Left forelimb (tissue), 1 donor: ENCODE data around the gene TTC38.

ENCODE experiments used
- DNase-seq: peaks from one replicate; pipeline ENCODE4 v3.0.0-alpha.2; 2018; ENCODE audit warnings: low spot score

The TTC38 gene

DNA sequence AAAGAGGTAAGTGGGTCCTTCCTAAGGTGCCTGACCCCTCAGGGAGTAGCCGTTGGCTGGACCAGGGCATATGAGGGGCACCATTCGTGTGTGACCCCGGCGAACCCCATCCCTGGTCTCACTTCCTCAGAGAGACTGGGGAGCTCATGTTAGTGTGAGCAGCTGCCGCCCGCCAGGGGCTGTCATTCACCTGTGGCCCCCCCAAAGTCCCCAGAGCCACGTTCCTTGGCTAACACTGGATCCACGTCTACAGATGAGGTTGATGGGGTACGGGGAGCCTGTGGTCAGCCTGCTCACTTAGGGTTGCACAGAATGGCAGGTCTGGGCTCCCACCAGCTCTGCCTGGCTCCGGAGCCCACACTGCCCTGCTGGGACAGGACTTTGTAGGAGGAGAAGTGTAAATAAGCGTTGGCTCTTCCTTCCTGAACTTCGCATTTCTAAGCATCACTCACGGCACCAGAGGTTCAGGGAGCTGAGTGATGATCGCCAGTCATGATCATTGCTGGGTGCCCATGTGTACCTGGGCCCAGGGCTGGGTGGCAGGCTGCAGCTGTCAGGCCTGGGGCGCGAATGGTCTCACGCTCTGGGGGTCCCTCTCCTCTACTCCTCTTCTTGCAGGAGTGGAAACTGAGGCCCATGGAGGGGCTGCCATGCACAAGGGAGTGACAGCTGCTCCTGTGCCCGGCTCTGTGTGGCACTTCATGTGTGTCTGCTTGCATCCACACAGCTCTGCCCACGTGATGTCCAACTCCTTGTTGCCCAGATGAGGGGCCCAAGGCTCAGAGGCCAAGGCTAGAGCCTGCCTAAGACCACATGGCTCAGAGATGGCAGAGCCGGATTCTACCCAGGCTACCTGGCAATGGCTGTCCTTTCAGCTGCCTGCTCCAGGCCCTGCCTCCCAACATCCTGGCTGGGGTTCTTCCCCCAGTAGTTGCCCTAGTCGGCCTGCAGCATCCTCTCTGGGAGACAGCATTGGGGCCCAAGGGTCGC lies 11.1 kb downstream of the TTC38 start:
- DNase-seq: no peak

- no peak for DNase-seq
These were observed 12.4 kb downstream of the TTC38 start for GRCh38 chr22:46280063-46280817.

- DNase-seq: no peak
These were observed 13.3 kb downstream of the TTC38 start for GRCh38 chr22:46280999-46281623.

- no peak for DNase-seq
These were observed 14.3 kb downstream of the TTC38 start for GRCh38 chr22:46281866-46282678.

DNA sequence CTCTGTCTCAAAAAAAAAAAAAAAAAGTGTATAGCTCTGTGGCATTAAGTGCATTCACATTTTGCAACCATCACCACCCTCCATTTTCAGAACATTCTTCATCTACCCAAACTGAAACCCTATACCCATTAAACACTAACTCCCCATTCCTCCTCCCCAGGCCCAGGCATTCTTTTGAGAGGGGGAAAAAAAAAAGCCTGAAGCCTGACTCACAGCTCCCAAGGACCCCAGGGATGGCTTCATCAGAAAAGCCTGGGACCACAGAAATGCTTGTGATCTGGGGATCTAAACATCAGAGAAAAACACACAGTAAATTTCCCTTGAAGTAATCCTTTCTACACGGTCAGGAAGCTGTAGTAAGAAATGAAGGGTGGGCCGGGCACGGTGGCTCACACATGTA lies 18.2 kb downstream of the TTC38 start:
- DNase-seq: no peak

DNA sequence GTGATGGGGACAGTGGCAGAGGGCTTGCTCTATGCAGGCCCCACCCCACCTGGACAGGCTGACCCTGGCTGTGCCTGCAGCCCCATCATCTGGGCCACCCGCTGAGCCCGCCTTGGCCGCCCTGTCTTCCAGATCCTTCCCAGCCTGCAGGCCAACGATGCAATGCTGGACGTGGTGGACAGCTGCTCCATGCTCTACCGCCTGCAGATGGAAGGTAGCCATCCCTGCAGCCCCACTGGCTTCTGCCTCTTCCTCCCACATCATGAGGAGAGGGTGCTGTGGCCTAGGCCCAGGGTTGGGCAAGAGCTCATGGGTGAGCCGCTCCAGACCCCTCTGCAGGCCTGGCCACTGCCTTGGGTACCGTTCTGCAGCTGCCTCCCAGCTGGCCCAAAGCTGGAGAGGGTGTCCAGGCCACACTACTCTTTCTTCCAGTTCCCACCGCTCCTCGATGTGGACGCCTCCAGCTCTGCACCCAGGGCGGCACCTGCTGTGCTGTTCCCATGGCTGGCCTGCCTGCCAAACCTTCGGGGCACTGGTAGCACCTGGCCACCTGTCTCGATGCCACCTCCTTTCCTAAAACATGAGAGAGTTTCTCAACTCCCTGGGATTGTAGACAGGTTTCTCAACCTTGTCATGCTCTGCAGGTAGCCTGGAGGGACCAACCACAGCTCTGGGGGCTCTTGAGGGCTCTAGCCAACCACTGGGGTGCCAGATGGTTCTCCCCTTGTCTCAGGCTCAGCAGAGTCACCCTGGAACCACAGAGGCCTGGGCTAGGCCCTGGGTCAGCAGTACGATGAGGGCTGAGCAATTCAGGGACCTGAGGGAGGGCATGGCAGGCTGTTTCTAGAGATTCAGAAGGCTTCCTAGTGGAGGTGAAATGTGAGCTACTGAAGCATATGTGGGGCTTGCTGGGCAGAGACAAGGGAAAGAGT lies 19.4 kb downstream of the TTC38 start:
- no peak for DNase-seq

- DNase-seq: no peak
These were observed 20.3 kb downstream of the TTC38 start for GRCh38 chr22:46287873-46288751.

DNA sequence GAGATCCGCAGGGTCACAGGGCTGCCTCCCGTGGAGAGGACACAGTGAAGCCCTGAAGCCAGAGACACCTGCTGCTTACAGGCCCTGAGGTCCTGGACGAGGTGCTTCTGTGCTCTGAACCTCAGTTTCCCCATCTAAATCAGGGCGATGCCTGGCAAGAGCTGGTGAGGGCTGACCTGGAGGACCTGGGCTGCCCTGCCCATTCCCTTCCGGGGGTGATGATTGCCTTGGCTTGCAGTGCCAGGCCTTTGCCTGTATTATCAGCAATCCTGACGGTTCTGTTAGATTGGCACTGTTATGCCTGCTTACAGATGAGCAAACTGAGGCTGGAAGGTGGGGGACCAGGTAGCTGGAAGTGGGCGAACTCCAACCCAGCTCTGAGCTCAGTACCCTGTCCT lies 21.0 kb downstream of the TTC38 start:
- DNase-seq: no peak

GRCh38 chr22:46289244-46289891 lies 21.6 kb downstream of the TTC38 start:
- DNase-seq: no peak

- DNase-seq: no peak
These were observed 22.5 kb downstream of the TTC38 start for GRCh38 chr22:46290121-46290842.

- DNase-seq: no peak
These were observed 23.3 kb downstream of the TTC38 start for GRCh38 chr22:46290843-46291785.

GRCh38 chr22:46292173-46292572 lies 24.4 kb downstream of the TTC38 start:
- DNase-seq: no peak

DNA sequence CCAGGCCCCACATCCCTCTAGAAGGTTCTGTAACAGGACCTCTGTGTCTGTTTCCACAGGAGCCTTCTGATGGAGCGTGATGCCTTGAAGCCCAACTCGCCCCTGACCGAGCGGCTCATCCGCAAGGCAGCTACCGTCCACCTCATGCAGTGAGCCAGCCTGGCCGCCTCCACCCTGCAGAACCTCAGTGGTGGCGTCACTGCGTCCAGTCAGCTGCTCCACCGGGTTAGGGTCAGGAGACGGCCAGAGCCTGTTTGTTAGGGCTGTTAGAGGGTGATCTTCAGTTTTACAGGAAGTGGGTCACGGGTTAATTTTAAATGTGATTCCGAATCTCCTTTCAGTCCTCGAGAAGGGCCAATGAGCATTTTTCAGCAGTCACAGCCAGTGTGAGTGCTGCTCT lies 24.9 kb downstream of the TTC38 start:
- no peak for DNase-seq

- no peak for DNase-seq
These were observed 25.9 kb downstream of the TTC38 start for GRCh38 chr22:46293577-46294260.

DNA sequence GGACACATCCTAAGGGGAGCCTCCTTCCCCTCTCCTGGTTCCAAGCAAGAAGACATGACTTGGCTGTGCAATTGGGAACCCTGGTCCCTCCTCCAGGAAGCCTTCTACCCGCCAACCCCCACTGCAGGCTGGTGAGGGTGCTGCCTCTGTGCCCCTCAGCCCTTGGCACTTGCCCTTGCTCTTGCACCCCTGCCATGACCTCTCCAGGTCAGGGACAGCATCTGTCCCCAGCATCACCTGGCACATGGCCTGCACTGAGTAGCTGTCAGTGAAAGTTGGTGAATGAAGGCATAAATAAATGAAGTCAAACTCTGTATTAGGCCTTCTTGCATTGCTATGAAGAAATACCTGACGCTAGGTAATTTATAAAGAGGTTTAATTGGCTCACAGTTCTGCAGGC lies 27.0 kb downstream of the TTC38 start:
- no peak for DNase-seq

- no peak for DNase-seq
These were observed 27.6 kb downstream of the TTC38 start for GRCh38 chr22:46295277-46295971.
